Measurements from ENCODE around the gene FRAS1. TPM values are rescaled to one million over a fixed set of nuclear protein-coding genes. Genes with fewer than 3 reads are reported as not detected.
"Not testable (repeated sequence)": the region's sequence is repeated elsewhere in the genome, so short reads cannot be mapped to it uniquely, and the experiment has no call there.

Gene FRAS1
- total RNA-seq, 1 experiment from 2014 or later = 13.1 TPM

GRCh38 chr4:78205591-78205990 is 148.5 kb downstream of the FRAS1 start:
- Histone ChIP-seq H3K4me2 (no peak overlapping the region), H3K79me2 (ENCODE audit: low read depth) (no peaks in the 10 kb centered on the region), H3F3A (ENCODE audit: insufficient read depth, low read depth) (no peaks in the 10 kb centered on the region), H2AFZ (no peak overlapping the region), H3K4me1 (replicated peaks; ENCODE audit: insufficient read depth) (no peaks in the 10 kb centered on the region), H3K27ac (no peak overlapping the region), H3K4me3 (no peak overlapping the region), H3K27me3 (ENCODE audit: insufficient read depth, low read depth) (no peaks in the 10 kb centered on the region), H4K20me1 (ENCODE audit: insufficient read depth) (no peaks in the 10 kb centered on the region), H3K9me2 (ENCODE audit: insufficient read depth) (no peaks in the 10 kb centered on the region), H3K9me3 (ENCODE audit: insufficient read depth, low read depth) (no peaks in the 10 kb centered on the region), H3K36me3 (ENCODE audit: low read depth) (no peaks in the 10 kb centered on the region)
- intact Hi-C loops (cut with micrococcal nuclease; ENCODE audit: unreplicated experiment) = no loop called here
- no peak for DNase-seq
- TF ChIP-seq CTCF (conservative IDR thresholded peaks at IDR 0.05) (no peak), EZH2 (IDR thresholded peaks at IDR 0.05; ENCODE audit: low read depth) (no peak)
- ChIA-PET POLR2A (ENCODE audit: unreplicated experiment) (no interaction called here), CTCF (no interaction called here)
- BruUV-seq (replicated peaks) = no TSS peak

- CTCF ChIA-PET = no interaction called here
Measured at GRCh38 chr4:78207541-78207940, 150.4 kb downstream of the FRAS1 start.

GRCh38 chr4:78207951-78208350 is 150.8 kb downstream of the FRAS1 start:
- no peaks in the 10 kb centered on the region for H3K4me1 ChIP-seq (replicated peaks; ENCODE audit: insufficient read depth)
- no peaks in the 10 kb centered on the region for H3K36me3 ChIP-seq (ENCODE audit: low read depth)
- intact Hi-C loops (cut with micrococcal nuclease; ENCODE audit: unreplicated experiment) = no loop called here
- H4K20me1 ChIP-seq (ENCODE audit: insufficient read depth) = no peaks in the 10 kb centered on the region
- DNase-seq = no peak
- H3K79me2 ChIP-seq (ENCODE audit: low read depth) = no peaks in the 10 kb centered on the region
- no peak overlapping the region for H2AFZ ChIP-seq
- no peak overlapping the region for H3K27ac ChIP-seq
- H3F3A ChIP-seq (ENCODE audit: insufficient read depth, low read depth) = no peaks in the 10 kb centered on the region
- ChIA-PET POLR2A (ENCODE audit: unreplicated experiment) (no interaction called here), CTCF (no interaction called here)
- no peaks in the 10 kb centered on the region for H3K9me2 ChIP-seq (ENCODE audit: insufficient read depth)
- no TSS peak for BruUV-seq (replicated peaks)
- TF ChIP-seq EZH2 (IDR thresholded peaks at IDR 0.05; ENCODE audit: low read depth) (no peak), CTCF (conservative IDR thresholded peaks at IDR 0.05) (no peak)
- no peak overlapping the region for H3K4me3 ChIP-seq
- H3K9me3 ChIP-seq (ENCODE audit: insufficient read depth, low read depth) = no peaks in the 10 kb centered on the region
- H3K27me3 ChIP-seq (ENCODE audit: insufficient read depth, low read depth) = no peaks in the 10 kb centered on the region
- H3K4me2 ChIP-seq = no peak overlapping the region

More at GRCh38 chr4:78207541-78207940, 150.4 kb downstream of the FRAS1 start:
- Histone ChIP-seq H3K27me3 (ENCODE audit: insufficient read depth, low read depth) (no peaks in the 10 kb centered on the region), H4K20me1 (ENCODE audit: insufficient read depth) (no peaks in the 10 kb centered on the region), H3K79me2 (ENCODE audit: low read depth) (no peaks in the 10 kb centered on the region), H2AFZ (no peak overlapping the region), H3K9me3 (ENCODE audit: insufficient read depth, low read depth) (no peaks in the 10 kb centered on the region), H3K4me1 (replicated peaks; ENCODE audit: insufficient read depth) (no peaks in the 10 kb centered on the region), H3K27ac (no peak overlapping the region), H3K4me3 (no peak overlapping the region), H3F3A (ENCODE audit: insufficient read depth, low read depth) (no peaks in the 10 kb centered on the region), H3K9me2 (ENCODE audit: insufficient read depth) (no peaks in the 10 kb centered on the region), H3K36me3 (ENCODE audit: low read depth) (no peaks in the 10 kb centered on the region), H3K4me2 (no peak overlapping the region)
- BruUV-seq (replicated peaks) = no TSS peak
- POLR2A ChIA-PET (ENCODE audit: unreplicated experiment) = no interaction called here
- no peak for TF ChIP-seq EZH2 (IDR thresholded peaks at IDR 0.05; ENCODE audit: low read depth)
- no peak for TF ChIP-seq CTCF (conservative IDR thresholded peaks at IDR 0.05)
- intact Hi-C loops (cut with micrococcal nuclease; ENCODE audit: unreplicated experiment) = no loop called here
- no peak for DNase-seq

GRCh38 chr4:78208896-78209295 is 151.8 kb downstream of the FRAS1 start:
- H3K79me2 ChIP-seq (ENCODE audit: low read depth); DNase-seq; CTCF ChIA-PET; POLR2A ChIA-PET (ENCODE audit: unreplicated experiment); H2AFZ ChIP-seq; H3K36me3 ChIP-seq (ENCODE audit: low read depth); H3F3A ChIP-seq (ENCODE audit: insufficient read depth, low read depth); H3K27me3 ChIP-seq (ENCODE audit: insufficient read depth, low read depth); H3K4me3 ChIP-seq; H3K9me3 ChIP-seq (ENCODE audit: insufficient read depth, low read depth); H3K27ac ChIP-seq; H4K20me1 ChIP-seq (ENCODE audit: insufficient read depth); H3K4me2 ChIP-seq; H3K9me2 ChIP-seq (ENCODE audit: insufficient read depth); intact Hi-C loops (cut with micrococcal nuclease; ENCODE audit: unreplicated experiment); H3K4me1 ChIP-seq (replicated peaks; ENCODE audit: insufficient read depth); BruUV-seq (replicated peaks): not testable (repeated sequence)
